Posterior vena cava (tissue), 2 donors: Measurements from ENCODE around the gene TMEM176A. TPM values are rescaled to one million over a fixed set of nuclear protein-coding genes. Genes with fewer than 3 reads are reported as not detected.

Experiments
- DNase-seq: peaks from one replicate; pipeline ENCODE4 v3.0.0-alpha.2; 2020; ENCODE audit warnings: low spot score
- intact Hi-C, 2 donors: fragments of 100-400 bp; cut with DNase I; formaldehyde crosslinking; loops; one replicate each; pipeline versions ENCODE4 v1.14.1 to v1.14.2; 2022 to 2023
- total RNA-seq, 2 donors: library from RNA; stranded (reverse); fragmentation: NEBNext Ultra II Directional; extraction: Animal tissue kit (Norgen Biotek cat#: 25700); gene quantifications; one replicate each; pipeline ENCODE4 v1.2.1, GENCODE V29; 2021
- donor health status: DM: yes; HTN: yes; CAD: no.
- donor health status: DM: yes; HTN: yes; CAD: no.

Gene TMEM176A
- total RNA-seq, 2 donors from 2014 or later, result 47.2 to 70.7 TPM

DNA sequence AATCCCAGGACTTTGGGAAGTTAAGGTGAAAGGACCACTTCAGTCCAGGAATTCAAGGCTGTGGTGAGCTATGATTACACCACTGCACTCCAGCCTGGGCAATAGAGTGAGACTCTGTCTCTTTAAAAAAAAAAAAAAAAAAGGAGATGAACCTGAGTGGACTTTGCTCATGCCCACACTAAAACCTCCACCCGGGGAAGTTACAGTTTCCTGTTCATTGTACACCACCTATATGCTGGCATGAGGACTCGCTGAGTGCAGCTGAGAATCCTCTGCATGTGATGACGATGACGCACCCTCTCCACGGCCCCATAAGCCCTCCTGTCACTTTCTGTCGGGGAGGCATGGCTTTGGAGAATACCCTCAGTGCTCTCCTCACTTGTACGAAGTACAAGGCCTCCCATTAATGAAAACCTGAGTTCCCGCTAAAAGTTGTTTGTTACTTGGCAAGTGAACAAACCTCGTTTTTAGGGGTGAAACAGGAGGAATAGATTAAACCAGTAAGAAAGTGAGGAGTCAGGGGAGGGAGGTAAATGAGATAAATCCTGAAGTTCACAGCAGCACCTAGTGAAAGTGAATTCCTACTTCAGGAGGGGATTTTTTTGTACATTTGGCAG, 16.3 kb upstream of the TMEM176A start:
- intact Hi-C loops, result loop anchor here in 1 of 2 donors (10.0 kb wide), 1 partner anchor 201 kb away; no protein-coding TSS in a partner anchor
- DNase-seq, result no peak

DNA sequence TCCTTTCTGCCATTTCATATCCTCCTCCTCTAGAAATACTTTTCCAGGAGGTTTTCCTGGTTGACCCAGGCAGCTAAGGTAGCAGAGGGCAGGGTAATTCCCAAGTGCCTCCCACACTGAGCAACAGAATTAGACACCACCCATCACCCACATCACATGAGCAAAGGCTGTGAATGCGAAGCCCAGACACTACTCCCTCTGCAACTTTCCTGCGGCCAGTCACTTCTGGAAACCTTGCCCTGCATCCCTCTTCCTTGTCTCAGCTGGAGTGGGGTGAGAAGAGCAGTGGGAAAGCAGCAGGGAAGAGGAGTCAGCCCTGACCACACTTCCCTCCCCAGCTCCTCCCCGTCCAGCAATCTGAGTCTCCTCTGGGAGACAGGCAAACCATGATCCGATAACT, 15.6 kb upstream of the TMEM176A start:
- no peak for DNase-seq
- intact Hi-C loops, result loop anchor here in 1 of 2 donors (10.0 kb wide), 1 partner anchor 200 kb away; no protein-coding TSS in a partner anchor

DNA sequence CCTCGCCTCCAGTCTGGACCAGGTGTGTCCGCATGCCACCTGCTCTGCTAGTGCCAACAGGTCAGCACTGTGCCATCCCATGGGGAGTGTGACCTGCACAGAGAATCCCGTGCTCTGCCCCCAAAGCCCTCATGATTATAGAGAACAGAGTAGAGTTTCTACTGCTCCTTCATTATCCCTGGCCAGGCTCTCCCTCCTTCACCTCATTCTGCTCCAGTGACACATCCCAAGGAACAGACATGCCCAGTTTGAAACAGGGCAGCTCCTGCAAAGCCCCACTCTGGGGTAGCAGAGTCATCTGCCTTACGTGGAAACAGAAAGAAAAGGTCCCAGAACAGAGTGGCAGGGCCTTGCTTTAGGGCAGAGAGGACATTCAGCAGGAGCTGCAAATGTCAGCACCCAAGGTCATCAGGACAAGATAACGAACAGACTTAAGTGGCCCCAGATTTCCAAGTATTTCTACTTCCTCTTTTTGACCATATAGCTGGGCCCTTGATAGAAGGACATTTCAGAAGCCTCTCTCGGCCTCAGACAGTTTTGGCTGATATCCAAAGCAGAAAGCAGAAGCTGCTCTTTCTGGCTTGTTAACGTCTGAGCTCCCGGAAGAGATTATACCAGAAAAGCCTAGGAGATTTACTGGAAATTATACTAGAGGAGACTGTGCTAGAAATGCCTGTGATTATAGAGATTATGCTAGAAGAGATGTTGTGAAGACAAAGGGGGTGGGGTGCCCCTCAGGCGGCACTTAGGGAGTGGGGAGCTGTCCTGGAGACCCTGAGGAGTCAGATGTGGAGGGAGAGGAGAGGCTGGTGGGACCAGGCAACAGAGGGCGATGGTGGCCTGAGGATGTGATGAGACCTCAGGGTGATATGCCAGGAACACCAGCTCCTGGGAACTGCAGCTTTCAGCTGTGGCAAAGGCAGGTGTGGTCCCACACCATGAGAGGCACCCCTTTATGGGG, 13.0 kb upstream of the TMEM176A start:
- intact Hi-C loops, result loop anchor here (2.0 to 10.0 kb wide), 2 partner anchors 15 to 197 kb away; no protein-coding TSS in a partner anchor
- no peak for DNase-seq

DNA sequence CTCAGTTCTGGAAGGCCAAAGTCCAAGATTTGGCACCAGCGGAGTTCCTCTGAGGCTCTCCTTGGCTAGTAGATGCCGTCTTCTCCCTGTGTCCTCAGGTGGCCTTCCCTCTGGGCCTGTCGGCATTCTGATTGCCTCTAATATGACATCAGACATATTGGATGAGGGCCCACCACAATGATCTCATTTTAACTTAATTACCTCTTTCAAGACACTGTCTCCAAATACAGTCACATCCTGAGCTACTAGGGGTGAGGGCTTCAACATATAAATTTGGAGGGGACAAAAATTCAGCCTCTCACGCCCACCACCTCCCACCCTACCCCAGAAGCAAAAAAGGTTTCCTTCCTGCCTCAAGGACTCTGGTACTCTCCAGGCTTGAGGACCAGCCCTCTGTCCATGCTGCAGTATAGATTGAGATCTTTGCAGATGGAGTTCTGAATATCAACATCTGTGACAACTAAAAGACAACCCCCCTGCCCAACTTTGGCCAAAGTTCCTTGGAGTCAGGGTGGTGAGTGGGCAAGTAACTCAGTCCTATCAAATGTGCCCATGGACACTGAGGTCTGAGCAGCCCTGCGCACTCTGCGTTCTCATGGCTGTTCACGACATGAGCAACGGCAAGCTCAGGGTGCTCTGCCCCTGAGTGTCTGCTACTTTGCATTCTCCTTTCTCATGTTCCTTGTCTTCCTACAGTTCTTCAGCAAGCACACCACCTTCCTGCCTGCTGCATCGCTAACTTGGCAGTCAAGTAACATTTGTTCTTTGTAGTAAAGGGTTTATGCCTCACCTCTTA, 11.9 kb upstream of the TMEM176A start:
- intact Hi-C loops, result loop anchor here in 1 of 2 donors (10.0 kb wide), 1 partner anchor 196 kb away; no protein-coding TSS in a partner anchor
- DNase-seq, result no peak

DNA sequence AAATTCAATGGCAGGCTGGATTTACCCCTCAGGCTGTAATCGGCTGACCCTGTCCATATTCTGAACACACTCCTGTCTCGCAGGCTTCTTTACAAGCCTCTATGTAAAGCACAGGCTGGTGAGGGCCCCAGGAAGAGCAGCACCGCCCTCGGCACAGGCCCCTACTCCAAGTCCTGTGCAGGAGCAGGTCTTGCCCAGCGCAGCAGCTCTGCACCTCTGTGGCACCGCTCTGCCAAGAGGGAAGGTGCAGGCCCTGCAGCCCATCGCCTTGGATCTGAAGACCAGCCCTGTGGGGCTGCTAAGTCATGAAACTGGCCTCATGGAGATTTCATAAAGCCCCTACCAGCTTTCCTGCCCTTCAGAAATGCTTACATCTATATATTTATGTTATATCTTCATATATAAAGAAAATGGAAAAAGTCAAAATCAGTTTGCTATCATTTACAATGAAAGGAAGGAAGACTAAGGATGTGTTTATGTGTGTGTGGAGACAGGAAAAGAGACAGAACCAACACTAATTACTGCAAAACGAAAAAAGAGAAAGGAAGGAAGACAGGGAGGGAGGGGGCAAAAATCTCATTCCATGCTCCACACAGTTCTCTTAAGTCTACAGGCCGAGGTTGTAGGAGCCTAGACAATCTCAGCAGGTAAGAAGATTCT, 10.0 kb upstream of the TMEM176A start:
- intact Hi-C loops, result no loop called here
- no peak for DNase-seq

DNA sequence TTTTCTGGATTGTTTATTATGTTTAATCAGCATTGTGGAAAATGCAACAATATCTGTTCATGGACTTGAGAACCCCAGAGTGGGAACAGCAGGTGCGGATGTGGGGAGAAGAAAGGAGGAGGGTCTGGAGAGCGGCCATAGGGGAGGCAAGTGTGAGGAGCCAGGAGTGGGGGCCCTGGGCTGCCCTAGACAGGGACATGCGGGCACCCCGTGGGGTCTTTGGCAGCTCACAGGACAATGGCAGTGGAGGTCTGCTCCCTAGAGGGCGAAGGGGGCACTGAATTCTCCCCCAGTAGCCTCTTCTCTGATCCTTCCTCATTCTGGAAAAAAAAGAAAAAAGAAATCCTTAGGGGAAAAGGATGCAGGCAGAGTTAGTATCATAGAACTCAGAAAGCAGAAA, 9.3 kb upstream of the TMEM176A start:
- no peak for DNase-seq
- intact Hi-C loops, result no loop called here

DNA sequence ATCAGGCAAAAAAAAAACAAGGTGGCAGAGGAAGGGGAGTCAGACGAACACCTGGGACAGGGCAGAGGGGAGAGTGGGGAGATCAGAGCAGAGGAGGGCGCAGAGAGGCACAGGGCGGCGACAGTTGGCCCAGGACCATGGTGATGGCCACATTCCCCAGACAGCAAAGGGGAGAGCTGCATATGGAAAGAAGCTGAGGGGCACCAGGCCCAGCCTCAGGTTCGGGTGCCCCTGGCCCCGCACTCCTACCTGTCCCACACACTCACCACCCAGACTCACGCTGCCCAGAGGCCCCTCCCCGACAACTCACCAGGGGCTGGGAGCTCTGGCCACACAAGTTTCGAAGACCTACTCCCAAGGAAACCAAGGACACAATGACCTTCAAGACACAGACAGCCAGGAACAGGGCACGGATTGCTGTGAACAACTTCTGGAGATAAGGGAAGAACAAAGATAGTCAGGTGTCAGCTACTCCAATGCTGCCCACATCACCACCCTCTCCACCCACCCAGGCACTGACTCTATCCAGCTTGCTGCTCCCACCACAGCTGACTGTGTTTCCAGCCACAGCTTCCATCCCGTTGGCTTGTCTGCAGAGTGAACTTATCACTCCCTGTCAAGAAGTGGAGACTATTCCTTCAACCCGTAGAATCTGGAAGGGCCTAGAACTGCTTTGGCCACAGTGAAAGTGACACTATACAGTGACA, 8.7 kb upstream of the TMEM176A start:
- DNase-seq, result peak; percentile 34
- intact Hi-C loops, result no loop called here

DNA sequence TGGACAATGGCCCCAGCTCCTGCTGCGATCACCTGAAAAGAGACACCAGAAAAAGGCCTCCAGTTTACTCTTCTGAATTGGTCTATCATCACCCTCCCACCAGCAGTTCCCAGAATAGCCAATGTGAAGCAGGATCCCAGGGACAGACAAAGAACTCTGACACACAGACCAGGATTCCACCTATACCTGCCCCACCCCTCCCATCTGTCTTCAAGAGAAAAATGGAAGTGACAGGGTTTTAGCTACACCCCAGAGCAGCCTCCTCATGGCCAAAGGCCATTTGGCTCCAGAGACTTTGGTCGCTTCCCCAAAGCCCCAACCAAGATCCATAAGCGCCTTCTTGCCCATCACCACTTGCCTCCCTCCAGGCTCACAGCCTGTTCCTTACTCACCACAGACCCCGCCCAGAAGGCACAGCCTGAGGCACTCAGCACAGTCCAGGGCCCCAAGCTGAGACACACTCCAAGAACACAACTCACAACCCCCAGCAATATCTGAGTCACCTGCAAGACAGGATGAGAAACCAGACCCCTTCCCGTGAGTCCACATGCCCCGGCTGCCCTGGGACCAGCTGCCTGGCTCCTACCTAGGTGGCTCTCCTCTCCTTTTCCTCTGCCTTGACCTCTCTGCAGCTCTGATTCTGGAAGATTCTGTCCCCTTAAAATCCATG, 6.9 kb upstream of the TMEM176A start:
- intact Hi-C loops, result no loop called here
- DNase-seq, result no peak

DNA sequence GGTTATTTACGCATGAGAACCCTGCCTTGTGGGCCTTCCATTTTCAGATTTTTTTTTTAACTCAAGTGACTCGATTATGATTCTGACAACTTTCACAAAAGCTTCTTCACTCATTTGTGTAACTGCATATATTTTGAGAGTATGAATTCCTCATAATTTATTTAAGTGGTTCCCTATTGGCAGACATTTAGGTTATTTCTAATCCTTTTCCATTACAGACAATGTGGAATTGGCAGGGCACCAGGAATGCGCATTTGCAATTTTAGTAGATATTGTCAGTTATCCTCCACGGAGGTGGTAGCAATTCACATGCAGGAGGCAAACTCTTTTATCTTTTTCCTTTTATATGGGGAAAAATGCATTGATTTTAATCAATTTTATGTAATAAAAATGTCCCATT, 2.9 kb upstream of the TMEM176A start:
- intact Hi-C loops, result no loop called here
- no peak for DNase-seq

DNA sequence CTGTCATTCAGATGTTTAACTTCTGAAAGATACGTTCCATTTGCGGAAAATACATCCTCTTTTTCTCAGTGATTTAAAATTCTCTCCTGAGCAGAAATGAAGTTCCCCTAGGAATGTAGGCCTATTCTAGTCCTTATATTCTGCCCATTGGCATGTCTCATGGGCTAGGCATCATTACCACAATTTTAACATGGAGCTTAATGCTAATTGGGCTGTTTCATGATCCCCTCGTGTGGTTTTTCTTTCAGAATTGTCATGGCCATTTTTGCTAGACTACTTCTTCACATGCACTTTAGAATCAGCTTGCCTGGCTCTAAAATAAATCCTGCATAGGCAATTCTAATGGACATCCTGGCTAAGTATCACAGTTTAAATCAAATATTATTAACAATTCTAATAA, 1.4 kb upstream of the TMEM176A start:
- DNase-seq, result no peak
- intact Hi-C loops, result no loop called here

DNA sequence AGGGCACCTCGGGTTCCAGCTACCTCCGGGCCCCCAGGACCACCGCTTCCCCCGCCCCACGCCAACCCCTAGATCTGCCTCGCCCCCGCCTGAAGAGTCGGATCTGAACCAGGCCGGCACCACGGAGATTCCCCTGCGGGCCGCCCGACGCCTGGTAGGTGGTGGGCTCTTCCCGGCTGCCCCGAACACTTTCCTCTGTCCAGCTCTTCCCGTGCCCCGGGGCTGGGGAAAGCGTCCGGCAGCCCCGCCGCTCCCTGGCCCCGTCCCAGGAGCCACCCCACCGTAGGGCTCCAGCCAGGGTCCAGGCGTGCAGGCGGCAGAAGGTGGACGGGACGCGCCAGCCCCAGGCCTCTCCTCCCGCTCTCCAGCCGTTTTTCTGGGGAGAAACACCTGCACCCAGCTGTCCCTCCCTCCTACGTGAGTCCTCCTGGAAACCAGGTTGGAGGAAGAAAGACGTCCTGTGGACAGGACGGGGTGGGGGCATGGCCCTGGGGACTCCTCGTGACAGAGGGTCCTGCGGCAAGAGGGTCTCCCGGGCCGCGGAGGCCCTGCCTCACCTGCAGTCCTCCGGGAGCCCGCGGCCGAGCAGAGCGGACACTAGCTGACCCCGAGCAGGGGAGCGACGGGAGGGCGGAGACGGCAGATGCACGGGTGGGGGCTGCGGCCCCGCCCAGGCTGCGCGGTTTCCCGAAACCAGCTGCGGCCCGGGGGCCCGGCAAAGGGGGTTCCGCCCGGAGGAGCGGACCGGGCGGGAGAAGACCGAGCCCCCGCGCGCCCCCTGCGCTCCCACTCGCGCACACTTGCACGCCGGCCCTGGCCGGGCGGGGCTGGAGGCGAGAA, 608 bp upstream of the TMEM176A start, which contains the start of gene TMEM176B:
Gene TMEM176B (minus strand): TSS at position 624 of the 840 bp plus-strand sequence. CDS start 3,795 bp downstream, outside the sequence.
- DNase-seq, result peak; percentile 85
- intact Hi-C loops, result no loop called here

DNA sequence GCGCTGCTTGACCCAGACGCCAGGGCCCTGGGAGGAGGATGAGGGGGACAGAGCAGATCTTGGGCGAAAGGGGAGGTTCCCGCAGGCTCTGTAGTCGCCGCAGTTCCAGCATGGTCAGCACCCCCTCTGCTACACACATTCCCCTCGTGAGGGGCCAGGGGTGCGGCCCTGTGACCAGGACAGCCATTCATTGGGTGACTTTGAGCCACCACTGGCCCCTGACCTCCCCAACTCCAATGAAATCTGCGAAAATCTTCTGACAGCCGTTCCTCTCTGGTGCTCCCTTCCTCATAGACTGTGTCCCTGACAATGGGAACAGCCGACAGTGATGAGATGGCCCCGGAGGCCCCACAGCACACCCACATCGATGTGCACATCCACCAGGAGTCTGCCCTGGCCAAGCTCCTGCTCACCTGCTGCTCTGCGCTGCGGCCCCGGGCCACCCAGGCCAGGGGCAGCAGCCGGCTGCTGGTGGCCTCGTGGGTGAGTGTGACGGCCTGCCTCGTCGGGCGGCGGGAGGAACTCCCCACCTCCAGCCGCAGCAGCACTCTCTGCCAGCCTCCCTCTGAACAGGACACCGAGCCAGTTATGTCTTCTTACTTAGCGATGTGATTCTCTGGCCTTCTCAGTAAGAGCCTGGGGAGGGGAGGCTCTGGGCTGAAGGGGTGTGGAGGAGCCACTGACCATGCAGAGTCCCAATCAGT, 825 bp downstream of the TMEM176A start:
- DNase-seq, result no peak
- intact Hi-C loops, result no loop called here

DNA sequence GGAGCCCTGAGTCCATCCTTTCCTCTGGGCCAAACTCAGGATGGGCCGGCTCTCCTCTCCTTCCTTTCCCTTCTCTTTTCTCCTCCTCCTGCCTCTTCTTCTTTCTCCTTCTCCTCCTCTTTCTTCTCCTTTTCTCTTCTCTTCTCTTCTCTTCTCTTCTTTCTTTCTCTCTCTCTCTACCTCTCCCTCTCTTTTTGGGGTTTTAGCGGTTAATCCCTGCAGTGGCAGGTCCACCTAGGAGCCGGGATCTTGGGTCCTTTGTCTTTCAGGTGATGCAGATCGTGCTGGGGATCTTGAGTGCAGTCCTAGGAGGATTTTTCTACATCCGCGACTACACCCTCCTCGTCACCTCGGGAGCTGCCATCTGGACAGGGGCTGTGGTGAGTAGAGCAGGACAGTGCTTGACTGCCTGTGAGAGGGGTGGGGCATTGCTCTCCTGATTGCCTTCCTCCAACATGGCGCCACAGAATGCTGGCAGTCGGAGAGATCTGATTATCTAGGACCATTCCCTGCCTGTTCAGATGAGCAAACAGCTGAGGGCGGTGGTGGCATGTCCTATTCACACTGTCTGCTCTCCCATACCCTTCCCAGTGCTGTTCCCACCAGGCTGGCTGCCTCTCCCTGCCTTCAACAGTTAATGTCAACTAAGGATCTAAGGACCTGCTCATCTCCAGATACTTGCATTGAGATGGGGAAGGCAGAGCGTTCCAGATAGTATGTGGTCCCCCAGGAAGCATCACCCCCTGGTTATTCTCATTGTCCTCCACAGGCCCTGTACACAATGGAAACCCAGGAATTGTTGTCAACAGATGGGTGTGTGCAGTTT, 1.6 kb downstream of the TMEM176A start:
- intact Hi-C loops, result loop anchor here in 1 of 2 donors (2.0 kb wide), 1 partner anchor 15 kb away; no protein-coding TSS in a partner anchor

DNA sequence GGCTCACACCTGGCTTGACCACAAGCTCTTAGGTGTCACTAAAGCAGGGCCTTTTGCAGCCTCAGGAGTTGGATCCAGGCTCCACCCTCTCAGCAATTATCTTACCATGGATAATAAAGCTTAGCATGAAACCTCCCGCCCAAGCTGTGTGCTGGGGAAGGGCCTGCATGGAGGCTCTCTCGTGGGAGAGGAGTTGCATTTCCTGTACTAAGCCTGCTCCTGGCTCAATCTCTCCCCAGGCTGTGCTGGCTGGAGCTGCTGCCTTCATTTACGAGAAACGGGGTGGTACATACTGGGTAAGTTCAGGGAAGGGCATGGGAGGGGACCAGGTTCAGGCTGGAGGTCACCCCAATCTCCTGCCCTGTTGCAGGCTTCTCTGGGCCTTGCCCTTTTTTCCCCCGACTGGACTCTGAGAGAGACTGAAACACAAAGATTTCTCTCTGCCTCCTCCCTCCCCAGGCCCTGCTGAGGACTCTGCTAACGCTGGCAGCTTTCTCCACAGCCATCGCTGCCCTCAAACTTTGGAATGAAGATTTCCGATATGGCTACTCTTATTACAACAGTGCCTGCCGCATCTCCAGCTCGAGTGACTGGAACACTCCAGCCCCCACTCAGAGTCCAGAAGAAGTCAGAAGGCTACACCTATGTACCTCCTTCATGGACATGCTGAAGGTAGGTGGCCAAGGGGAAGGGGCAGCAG, 2.7 kb downstream of the TMEM176A start:
- intact Hi-C loops, result loop anchor here in 1 of 2 donors (2.0 kb wide), 1 partner anchor 17 kb away; no protein-coding TSS in a partner anchor
- no peak for DNase-seq

More for the DNA sequence above, 1.6 kb downstream of the TMEM176A start:
- no peak for DNase-seq

DNA sequence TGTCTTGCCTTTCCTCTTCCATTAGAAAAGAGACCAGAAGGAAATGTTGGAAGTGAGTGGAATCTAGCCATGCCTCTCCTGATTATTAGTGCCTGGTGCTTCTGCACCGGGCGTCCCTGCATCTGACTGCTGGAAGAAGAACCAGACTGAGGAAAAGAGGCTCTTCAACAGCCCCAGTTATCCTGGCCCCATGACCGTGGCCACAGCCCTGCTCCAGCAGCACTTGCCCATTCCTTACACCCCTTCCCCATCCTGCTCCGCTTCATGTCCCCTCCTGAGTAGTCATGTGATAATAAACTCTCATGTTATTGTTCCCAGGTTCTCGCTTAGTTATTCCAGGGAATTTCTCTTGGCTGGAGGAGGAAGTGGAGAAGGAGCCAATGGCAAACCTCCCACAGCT, 4.2 kb downstream of the TMEM176A start:
- DNase-seq, result no peak
- intact Hi-C loops, result no loop called here
